Keratinocyte (primary cell): ENCODE results near the gene CLEC18C.
"Not testable (repeated sequence)": the region's sequence is repeated elsewhere in the genome, so short reads cannot be mapped to it uniquely, and the experiment has no call there.

Experiments used
- EZH2 ChIP-seq: IDR thresholded peaks from one replicate; pipeline ENCODE4 v1.6.1; 2012; ENCODE audit warnings: inconsistent platforms, mild to moderate bottlenecking, low read length, moderate library complexity
- TF ChIP-seq, protein P1 (sequence below), 3 experiments: IDR thresholded peaks in 1 of 3; conservative IDR thresholded peaks in 1 of 3; optimal IDR thresholded peaks in 1 of 3; 2 replicates in 2 of 3; 3 replicates in 1 of 3; pipeline versions ENCODE3 to v1.5.1; 2011; ENCODE audit warnings: low read length in 3 of 3, mild to moderate bottlenecking in 3 of 3, moderate library complexity in 2 of 3, control low read depth in 1 of 3, inconsistent platforms in 1 of 3; ENCODE audit not compliant: insufficient read depth in 2 of 3; ENCODE audit errors: extremely low read depth in 1 of 3

DNA sequence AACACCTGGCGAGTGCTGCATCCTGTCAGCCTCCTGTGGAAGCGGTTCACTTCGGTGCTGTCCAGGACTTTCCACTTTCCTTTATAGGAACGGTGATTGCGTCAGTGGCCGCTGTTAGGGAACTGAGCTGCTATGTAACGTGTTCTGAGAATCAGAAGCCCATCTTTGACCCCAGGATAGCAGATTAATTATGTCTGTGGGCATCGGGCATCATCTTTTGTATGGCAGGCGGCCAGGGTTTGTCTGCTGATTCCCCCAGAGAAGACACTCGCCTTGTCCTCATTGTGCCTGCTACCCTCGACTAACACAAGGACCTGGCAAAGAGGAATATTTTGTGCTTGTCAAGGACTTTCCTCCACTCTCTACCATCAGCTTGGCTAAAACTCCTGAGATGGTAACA lies 25.7 kb upstream of the CLEC18C start:
- TF ChIP-seq, protein P1, sequence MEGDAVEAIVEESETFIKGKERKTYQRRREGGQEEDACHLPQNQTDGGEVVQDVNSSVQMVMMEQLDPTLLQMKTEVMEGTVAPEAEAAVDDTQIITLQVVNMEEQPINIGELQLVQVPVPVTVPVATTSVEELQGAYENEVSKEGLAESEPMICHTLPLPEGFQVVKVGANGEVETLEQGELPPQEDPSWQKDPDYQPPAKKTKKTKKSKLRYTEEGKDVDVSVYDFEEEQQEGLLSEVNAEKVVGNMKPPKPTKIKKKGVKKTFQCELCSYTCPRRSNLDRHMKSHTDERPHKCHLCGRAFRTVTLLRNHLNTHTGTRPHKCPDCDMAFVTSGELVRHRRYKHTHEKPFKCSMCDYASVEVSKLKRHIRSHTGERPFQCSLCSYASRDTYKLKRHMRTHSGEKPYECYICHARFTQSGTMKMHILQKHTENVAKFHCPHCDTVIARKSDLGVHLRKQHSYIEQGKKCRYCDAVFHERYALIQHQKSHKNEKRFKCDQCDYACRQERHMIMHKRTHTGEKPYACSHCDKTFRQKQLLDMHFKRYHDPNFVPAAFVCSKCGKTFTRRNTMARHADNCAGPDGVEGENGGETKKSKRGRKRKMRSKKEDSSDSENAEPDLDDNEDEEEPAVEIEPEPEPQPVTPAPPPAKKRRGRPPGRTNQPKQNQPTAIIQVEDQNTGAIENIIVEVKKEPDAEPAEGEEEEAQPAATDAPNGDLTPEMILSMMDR (optimal IDR thresholded peaks at IDR 0.05 in 1 of 3, IDR thresholded peaks at IDR 0.05 in 1 of 3, conservative IDR thresholded peaks at IDR 0.05 in 1 of 3; ENCODE audit: extremely low read depth in 1 of 3, insufficient read depth in 2 of 3, low read length in 3 of 3), result not testable (repeated sequence)
- TF ChIP-seq EZH2, result not testable (repeated sequence)
